DMS153 treated with DMSO at 0.1 percent for 48 hours (cell line): ENCODE results near the gene LRP1-AS.

ENCODE experiments used
- DNase-seq: peaks from one replicate; lab custom pipeline; 2025; ENCODE audit not compliant: unreplicated experiment; lab: John Stamatoyannopoulos, UW

LRP1-AS gene

DNA sequence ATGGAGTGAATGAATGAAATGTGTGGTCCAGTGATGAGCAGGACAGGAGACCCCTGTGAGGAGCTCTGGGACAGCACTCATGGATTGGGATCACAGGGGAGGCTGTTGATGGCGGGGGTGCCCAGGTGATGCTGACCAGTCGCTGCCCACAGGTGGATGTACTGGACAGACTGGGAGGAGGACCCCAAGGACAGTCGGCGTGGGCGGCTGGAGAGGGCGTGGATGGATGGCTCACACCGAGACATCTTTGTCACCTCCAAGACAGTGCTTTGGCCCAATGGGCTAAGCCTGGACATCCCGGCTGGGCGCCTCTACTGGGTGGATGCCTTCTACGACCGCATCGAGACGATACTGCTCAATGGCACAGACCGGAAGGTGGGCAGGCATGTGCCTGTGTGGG lies 13.3 kb upstream of the LRP1-AS start:
- no peak for DNase-seq

- DNase-seq = no peak
These were observed 12.6 kb upstream of the LRP1-AS start for GRCh38 chr12:57160040-57160439.

DNA sequence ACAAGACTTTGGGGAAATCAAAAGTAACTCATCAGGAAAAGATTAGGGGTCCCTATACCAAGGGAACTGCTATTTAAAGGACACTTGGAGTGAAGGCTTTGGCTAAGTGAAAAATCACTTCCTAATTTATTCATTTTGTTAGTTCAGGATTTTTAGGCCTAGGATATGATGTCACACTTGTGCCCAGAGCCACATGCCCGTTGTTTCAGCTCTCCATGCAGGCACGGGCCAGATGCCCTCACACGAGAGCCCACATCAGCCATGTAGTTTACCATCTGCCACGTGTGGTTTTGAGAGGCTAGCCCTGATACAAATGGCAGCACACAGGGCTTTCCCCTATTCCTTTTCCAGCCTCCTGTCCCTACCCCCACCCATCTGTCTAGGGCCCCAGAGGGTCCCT lies 11.9 kb upstream of the LRP1-AS start:
- DNase-seq = no peak

DNA sequence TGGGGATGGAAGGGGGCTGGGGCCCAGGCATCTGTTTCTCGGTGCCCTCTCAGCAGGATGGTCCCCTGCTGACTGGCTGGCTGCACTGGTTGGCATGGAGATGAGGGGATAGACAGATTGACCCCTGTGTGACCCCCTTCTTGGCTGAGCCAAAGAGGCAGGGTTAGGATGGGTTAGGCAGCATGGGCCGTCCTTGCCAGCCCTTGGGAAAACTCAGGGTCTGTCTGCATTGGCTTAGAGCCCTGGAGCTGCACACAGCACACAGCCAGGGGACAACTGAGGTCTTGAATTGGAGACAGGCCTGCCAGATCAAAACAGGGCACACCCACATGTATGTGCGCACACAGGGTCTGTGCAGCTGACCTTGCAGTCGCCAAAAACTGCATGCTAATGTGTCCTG lies 11.2 kb upstream of the LRP1-AS start:
- no peak for DNase-seq

- DNase-seq = no peak
These were observed 10.8 kb upstream of the LRP1-AS start for GRCh38 chr12:57158186-57158585.

DNA sequence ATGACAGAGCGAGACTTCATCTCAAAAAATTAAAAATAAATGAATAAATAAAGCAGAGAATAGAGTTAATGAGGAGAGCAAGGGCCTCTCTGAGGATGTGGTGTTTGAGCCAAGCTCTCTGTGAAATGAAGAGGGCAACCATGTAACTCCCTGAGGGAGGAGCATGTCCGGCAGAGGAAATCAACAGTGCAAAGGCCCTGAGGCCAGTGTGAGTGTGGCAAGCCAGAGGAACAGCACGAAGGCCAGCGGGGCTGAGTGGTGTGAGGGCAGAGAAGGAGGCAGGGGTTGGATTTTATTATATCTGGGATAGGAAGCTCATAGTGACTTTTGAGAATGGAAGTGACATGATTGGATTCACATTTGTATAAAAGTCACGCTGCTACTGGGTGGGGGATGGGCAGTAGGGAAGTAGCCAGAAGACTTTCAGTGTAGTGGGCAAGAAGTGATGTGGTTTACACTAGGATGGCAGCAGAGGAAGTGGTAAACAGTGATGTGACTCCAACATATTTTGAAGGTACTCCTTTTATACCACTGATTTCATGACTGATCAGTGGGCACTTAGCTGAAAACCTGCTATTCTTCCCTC lies 10.3 kb upstream of the LRP1-AS start:
- no peak for DNase-seq

- no peak for DNase-seq
These were observed 9.4 kb upstream of the LRP1-AS start for GRCh38 chr12:57156701-57157403.

- DNase-seq = no peak
These were observed 7.5 kb upstream of the LRP1-AS start for GRCh38 chr12:57154804-57155434.

DNA sequence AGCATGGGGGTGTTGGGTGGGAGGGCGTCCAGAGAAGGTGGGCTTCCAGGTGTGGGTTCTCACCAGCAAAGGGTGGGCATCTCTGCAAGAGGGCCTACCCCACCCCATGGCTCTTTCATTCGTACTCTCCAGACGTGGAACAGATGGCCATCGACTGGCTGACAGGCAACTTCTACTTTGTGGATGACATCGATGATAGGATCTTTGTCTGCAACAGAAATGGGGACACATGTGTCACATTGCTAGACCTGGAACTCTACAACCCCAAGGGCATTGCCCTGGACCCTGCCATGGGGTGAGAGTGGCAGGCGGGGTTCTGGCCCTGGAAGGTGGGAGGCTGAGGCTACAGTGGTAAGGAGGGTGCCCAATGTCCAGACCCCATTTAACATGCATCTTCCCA lies 6.7 kb upstream of the LRP1-AS start:
- no peak for DNase-seq

GRCh38 chr12:57153415-57153997 lies 6.1 kb upstream of the LRP1-AS start:
- DNase-seq = no peak

DNA sequence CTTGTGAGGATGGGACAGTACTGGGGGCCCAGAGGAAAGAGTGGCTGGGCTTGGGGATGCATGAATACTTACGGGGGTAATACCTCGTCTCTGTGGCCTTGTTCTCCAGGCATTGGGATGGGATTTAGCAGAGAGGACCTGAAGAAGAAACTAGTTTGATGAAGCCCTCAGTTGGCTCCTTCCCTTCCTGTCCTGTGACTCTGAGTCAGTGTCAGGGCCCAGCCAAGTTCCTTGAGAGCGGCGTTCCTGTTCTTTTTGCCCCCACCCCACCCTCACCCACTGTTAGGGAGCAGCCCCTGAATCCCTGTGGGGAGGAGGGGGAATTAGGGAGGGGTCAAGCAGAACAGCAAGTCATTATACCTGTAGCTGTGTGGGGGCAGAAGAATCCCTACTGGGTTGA lies 5.2 kb upstream of the LRP1-AS start:
- no peak for DNase-seq

GRCh38 chr12:57151741-57152630 lies 4.6 kb upstream of the LRP1-AS start:
- DNase-seq = no peak

DNA sequence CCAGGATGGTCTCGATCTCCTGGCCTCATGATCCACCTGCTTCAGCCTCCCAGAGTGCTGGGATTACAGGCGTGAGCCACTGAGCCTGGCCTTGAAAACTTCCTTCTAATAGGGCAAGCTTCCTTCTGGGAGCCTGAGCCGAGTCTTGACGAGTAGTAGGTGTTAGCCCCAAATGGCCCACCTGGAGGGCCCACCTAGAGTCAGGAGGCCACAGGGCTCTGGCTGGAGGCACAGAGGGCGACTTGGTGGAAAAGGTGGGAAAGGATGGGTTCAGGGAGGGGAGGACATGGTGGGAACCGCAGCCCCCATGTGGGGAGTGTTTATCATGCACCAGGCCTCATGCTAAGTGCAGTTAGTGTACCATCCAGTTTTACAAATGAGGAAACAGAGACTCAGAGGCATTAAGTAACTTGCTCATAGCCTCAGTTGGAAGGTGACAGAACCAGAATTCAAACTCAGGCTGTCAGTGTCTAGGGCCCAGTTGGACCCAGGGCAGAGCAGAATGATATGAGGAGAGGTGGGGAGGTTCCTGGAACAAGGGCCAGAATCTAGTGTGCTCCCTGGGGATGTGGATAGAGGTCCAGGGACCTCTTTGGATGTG lies 3.1 kb upstream of the LRP1-AS start:
- DNase-seq = no peak

GRCh38 chr12:57149245-57149900 lies 2.0 kb upstream of the LRP1-AS start:
- DNase-seq = no peak

- no peak for DNase-seq
These were observed 1.2 kb upstream of the LRP1-AS start for GRCh38 chr12:57148469-57149244.

DNA sequence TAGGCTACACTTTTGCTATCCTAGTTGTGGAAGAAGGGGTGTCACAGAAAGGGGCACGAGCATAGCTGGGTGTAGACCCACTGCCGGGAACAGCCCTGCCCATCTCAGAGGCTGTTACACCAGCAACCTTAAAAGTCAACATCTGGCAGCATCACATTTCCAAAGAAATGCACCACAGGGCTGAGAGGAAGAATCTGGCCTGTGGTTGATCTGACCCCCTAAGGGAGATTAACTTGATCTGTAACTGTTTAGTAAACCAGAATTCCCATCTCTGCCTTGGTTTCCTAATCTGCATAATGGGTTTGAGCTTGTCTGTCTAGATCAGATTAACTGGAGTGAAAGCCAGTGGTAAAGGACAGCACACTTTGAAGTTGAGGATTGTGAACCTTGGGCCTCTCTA lies 1.3 kb downstream of the LRP1-AS start:
- no peak for DNase-seq

- DNase-seq = no peak
These were observed 1.9 kb downstream of the LRP1-AS start for GRCh38 chr12:57145460-57146059.

DNA sequence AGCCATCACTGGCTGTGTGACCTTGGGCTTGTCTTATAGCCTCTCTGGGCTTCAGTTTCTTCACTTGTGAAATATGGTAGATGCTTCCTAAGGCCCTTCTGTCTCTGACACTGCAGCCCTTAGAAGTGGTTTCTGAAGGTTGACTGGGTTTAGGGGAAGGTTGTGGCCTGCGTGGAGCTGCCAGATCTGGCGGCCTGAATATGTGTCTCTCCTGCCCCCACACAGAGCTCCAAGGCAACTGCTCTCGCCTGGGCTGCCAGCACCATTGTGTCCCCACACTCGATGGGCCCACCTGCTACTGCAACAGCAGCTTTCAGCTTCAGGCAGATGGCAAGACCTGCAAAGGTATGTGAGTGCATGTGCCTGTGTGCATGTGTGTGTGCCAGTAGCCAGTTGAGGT lies 4.0 kb downstream of the LRP1-AS start:
- DNase-seq = no peak

DNA sequence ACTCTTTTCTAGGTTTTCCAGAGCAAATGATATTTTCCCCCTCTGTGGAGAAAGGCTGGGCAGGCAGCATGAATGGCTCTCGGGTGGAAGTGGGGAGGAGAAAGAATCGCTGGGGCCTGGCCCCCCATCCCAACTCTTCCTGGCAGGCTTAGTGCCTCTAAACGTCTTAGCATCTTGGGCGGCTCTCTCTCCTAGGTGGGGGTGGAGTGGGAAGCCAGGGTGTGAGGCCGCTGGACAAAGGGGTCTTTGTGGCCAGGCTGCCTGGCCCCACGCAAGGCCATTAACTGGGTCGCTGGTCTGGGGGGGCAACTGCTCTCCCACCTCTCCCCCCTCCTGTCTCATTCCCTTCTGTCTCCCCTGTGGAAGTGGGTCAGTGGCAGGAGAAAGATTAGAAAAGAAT lies 4.7 kb downstream of the LRP1-AS start:
- DNase-seq = no peak
